Activated naive CD4-positive, alpha-beta T cell treated with Interleukin-2 at 50 U/mL for 16 hours (primary cell): ENCODE measurements around the gene HEXIM1.

Source experiments
- DNase-seq: peaks from one replicate; pipeline ENCODE4 v3.0.0-alpha.2; 2020

Gene HEXIM1

GRCh38 chr17:45130681-45131615 is 17.3 kb upstream of the HEXIM1 start:
- DNase-seq: no peak

GRCh38 chr17:45131616-45132319 is 16.5 kb upstream of the HEXIM1 start:
- peak; percentile 46 for DNase-seq

GRCh38 chr17:45132320-45132571 is 16.0 kb upstream of the HEXIM1 start, which contains the start of gene PLCD3:
Gene PLCD3, minus strand, starts transcription at chr17:45132515. Its CDS starts 105 bp downstream, at chr17:45132410.
- no peak for DNase-seq

- peak; percentile 68 for DNase-seq
Observed at GRCh38 chr17:45132572-45133463, 15.5 kb upstream of the HEXIM1 start.

GRCh38 chr17:45135192-45135977 is 12.9 kb upstream of the HEXIM1 start, which contains the start of gene ACBD4:
Gene ACBD4, plus strand, starts transcription at chr17:45135687. Its CDS starts 458 bp downstream, at chr17:45136145.
- peak; percentile 97 for DNase-seq

GRCh38 chr17:45135978-45136791 is 12.1 kb upstream of the HEXIM1 start:
- no peak for DNase-seq

- no peak for DNase-seq
Observed at GRCh38 chr17:45136846-45137560, 11.3 kb upstream of the HEXIM1 start.

- no peak for DNase-seq
Observed at GRCh38 chr17:45137561-45138305, 10.5 kb upstream of the HEXIM1 start.

GRCh38 chr17:45138911-45139532 is 9.3 kb upstream of the HEXIM1 start:
- DNase-seq: no peak

- DNase-seq: no peak
Observed at GRCh38 chr17:45139533-45139920, 8.7 kb upstream of the HEXIM1 start.

GRCh38 chr17:45143094-45143670 is 5.1 kb upstream of the HEXIM1 start:
- DNase-seq: no peak

- DNase-seq: no peak
Observed at GRCh38 chr17:45143767-45144198, 4.5 kb upstream of the HEXIM1 start.

GRCh38 chr17:45144199-45145034 is 3.9 kb upstream of the HEXIM1 start:
- no peak for DNase-seq

- no peak for DNase-seq
Observed at GRCh38 chr17:45145035-45145389, 3.3 kb upstream of the HEXIM1 start.

- DNase-seq: no peak
Observed at GRCh38 chr17:45146166-45146565, 2.1 kb upstream of the HEXIM1 start.

- no peak for DNase-seq
Observed at GRCh38 chr17:45146592-45146889, 1.7 kb upstream of the HEXIM1 start.

- no peak for DNase-seq
Observed at GRCh38 chr17:45146890-45147580, 1.2 kb upstream of the HEXIM1 start.
